Sciatic nerve (tissue), 2 donors: ENCODE measurements around the gene GRIN2A. TPM values are rescaled to one million over a fixed set of nuclear protein-coding genes. Genes with fewer than 3 reads are reported as not detected.

ENCODE experiments used
- ATAC-seq: fragments of 200-7000 bp; cut with Tn5 transposase; one replicate; pipeline ENCODE4 v1.9.1; 2020; ENCODE audit warnings: mild to moderate bottlenecking, moderate library complexity
- DNase-seq: peaks from one replicate; pipeline ENCODE4 v3.0.0-alpha.2; 2020; ENCODE audit warnings: low spot score
- intact Hi-C: fragments of 100-400 bp; cut with DNase I; formaldehyde crosslinking; loops from one replicate; pipeline ENCODE4 v1.14.2; 2022
- total RNA-seq: library from RNA; stranded (reverse); fragmentation: NEBNext Ultra II Directional; extraction: Animal tissue kit (Norgen Biotek cat#: 25700); gene quantifications from one replicate; pipeline ENCODE4 v1.2.1, GENCODE V29; 2021
- donor health status: DM: no; HTN: no; CAD: no.
- donor health status: DM: no; HTN: no; CAD: no.

Gene GRIN2A
- total RNA-seq, 1 donor from 2014 or later = 0.89 TPM

DNA sequence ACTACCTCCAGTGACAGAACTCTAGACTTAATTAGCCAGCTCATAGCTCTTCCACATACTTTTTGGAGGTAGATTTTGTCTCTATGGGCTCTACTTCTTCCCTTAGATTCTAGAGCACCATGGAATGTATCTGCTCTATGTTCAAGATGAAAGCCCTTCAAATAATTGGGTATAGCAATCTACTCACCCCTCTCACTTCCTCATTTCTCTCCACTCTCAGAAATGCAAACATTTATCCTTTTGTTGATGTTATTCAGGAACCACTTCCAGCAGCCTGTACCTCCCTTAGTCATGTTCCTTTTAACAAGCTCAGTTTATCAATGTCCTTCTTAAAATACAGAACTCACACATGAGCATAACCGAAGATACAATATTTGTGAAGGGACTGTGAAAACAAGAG lies 78.5 kb downstream of the GRIN2A start:
- DNase-seq = no peak
- no peak for ATAC-seq
- intact Hi-C loops = no loop called here

DNA sequence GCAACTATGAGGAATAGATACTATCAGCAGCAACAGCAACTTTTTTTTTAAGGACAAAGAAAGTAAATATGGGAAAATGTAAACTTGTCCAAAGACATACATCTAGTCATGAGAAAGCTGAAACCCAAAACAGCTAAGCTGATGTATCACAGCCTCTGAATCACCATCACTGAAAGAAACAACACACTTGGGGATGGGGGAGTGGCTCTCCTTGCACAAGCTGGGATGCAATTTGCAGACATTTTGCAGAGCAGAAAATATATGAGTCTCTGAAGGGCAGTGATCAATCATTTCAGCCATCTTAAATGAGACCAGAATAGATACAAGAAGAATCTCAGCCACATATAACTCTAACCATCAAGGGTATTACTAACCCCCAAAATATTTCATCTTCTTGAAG lies 79.1 kb downstream of the GRIN2A start:
- ATAC-seq (no peak), DNase-seq (no peak)
- intact Hi-C loops = no loop called here

DNA sequence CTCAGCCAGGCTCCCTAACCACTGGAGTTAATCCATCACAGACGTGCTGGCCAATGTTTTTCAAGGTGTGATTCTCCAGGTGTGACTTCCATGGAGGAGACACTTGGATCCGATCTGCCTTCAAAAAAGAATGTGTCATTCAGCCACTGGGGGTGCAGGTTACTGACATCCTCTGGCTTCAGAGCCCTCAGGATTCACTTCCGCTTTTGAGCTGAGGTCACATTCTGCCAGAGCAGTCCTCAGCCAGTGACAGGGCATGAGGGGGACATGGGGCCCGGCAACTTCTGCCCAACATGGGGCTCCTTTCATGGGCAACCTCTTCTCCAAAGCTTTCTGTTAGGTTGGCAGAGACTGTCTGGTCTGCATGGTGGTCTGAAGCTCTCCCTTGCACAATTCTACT lies 81.4 kb downstream of the GRIN2A start:
- ATAC-seq (no peak), DNase-seq (no peak)
- intact Hi-C loops = no loop called here

DNA sequence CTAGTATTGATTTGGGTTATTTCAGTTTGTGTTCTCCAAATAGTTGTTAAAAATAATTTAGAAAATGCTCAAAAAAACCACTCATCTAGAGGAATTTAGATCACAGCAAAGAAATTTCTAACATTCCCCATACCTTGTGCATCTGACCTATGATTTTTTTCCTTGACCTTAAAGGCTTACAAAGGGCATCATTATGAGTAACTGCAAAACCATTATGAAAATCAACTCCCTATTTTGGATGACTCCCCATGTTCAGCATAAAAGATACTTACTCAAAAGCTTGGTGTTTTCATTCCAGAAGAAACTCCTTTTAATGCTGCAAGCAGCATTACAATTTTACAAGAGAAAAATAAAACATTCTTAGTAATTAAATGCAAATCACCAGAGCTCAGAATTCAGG lies 83.2 kb downstream of the GRIN2A start:
- intact Hi-C loops = no loop called here
- DNase-seq (no peak), ATAC-seq (no peak)

DNA sequence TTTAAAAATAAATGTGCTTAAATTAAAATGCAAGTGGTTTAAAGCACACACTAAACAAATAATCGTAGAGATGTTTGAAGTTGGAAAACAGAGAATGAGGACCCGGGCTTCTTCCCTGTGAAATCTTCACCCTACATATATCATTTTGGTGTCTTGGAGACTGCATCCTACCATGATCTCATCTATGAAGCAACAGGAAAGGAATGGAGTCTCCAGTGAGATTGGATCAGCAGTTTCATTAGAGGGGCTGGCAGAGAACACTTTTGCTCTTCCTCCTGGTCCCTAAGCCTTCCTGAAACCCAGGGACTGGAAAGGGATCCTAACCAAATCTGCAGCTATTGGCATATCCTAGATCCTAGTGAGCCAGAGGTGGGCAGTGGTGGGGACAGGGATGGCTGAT lies 85.0 kb downstream of the GRIN2A start:
- intact Hi-C loops = no loop called here
- DNase-seq = no peak
- ATAC-seq = no peak

DNA sequence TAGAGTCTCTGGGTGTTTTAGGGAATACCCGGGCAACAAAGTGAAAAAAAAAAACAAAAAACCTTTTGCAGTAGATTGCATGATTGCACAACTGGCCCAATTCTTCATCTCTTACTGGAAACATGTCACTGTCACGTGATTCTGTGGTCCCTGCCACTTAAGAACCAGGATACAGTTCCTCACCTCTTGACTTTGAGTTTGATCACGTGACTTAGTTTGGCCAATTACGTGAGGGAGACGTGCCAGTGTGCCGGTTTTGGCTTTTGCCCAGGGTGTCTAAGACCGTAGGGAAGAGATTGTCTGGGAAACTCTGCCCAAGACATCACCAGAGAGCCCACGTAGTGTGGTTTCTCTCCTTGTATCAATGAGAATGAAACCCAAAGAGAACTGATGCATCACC lies 88.7 kb downstream of the GRIN2A start:
- no peak for ATAC-seq
- DNase-seq = no peak
- intact Hi-C loops = no loop called here

DNA sequence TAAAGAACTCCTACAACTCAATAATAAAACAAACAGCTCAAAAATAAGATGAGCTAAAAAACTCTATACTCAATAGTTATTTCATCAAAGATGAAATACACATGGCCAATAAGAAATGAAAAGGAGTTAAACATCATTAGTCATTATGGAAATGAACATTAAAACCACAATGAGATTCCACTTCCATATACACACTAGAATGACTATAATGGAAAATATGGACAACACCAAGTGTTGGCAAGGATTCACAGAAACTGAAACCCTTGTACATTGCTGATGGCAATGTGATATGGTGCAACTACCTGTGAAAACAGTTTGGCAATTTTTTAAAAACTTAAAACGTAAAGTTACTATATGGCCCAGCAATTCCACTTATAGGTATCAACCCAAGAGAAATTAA lies 91.4 kb downstream of the GRIN2A start:
- no peak for DNase-seq
- ATAC-seq = no peak
- intact Hi-C loops = no loop called here

DNA sequence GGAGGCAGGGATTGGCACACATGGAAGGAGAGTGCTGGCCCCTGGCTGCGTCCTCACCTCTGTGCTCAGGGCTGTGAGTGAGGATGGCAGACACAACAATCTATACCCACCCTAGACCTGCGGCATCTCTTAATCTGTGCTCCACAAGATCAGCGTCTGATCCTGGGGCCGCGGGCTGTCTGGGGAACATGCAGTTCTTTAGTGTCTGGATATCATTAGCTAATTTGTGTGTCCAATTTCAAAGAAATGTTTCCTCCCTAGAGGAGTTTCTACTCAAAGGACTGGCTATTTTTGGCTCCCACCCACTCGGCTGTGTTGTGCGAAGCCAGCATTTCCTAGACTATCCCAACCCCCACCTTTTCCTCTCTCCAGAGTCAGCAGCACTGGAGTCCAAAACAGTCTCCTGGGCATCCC lies 93.8 kb downstream of the GRIN2A start:
- DNase-seq = no peak
- ATAC-seq = no peak
- intact Hi-C loops = no loop called here

DNA sequence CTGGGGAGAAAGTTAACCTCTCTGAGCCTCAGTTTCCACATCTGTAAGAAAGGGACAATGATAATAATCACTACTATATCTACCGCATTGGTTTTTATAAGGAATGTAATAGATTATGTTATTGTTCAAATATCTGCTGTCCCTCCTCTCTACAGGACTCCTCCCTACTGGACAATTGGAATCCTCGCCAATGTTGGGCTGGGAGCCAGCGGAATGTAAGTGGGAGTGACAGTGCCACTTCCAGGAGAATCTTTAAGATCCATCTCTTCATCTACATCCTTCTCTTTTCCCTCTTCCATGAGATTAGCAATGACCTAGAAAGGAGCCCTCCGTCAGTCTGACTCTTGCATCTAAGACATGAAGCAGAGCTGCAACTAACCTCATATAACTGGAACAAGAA lies 95.1 kb downstream of the GRIN2A start:
- ATAC-seq = no peak
- DNase-seq = no peak
- intact Hi-C loops = no loop called here

DNA sequence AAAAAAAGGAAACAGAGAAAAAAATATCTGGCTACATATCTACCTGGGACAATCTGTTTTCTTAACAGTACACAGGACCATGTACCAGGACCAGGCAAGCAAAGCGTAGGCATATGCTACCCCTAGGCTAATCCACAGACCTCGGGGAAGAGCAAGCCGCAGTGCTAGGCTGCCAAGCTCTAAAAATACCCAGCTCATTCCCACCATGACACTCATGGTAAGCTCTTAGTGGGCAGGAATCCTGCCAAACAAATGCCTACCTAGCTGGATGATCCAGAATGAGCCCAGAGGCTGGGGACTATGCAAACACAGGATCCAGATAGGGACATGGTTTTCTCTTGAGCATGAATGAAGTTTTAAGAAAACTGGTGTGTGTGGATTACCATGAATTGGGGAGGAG lies 95.6 kb downstream of the GRIN2A start:
- intact Hi-C loops = no loop called here
- no peak for DNase-seq
- no peak for ATAC-seq

DNA sequence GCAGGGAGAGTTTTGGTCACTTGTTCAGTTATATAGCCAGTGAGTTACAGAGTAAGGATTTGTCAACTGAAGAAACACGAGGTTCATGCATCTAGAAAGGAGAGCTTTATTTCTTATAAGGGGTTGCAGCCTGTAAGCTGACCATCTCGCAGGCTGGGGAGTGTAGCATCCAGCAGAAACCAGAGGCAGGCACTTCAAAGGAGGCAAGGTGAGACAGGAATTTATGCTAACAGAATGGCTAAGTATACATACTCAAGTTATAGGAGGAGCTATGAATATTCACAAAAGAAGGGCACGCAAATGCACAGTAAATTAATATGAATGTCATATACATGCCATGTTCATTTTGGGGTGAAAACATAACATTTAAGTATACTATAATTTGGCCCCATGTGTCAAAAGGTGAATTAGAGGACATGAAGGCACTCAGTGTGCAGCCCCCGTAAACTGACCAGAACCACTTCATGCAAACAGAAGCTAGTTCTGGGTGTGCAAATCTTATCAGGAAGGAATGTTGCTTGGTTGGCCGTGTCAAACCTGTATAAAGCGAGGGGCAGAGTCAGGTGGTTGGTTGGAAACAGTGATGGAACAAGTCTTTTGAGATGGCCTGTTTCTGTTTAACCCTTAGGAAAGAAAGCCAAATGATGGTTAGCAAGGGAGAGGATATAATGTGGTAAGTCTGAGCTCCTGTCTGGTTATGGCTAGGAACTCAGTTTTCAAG lies 97.0 kb downstream of the GRIN2A start:
- DNase-seq (no peak), ATAC-seq (no peak)
- intact Hi-C loops = no loop called here

DNA sequence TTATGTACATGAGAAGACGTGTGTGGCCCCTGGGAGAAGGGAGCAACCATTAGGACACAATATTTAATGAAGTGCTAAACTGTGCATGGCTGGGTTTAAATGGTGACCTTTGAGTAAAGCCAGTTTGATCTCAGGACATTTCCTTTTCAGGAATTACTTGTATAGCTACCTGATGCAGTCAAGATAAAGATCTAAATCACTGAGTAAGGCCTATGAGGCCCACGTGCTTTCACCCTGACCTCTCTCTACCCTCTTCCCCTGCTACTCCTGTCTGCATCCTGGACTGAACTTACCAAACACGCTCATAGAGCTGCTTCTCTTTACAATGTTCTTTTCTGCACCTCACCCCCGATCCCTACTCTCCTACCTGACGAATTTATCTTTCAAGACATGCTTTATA lies 98.9 kb downstream of the GRIN2A start:
- DNase-seq (no peak), ATAC-seq (no peak)
- intact Hi-C loops = no loop called here

DNA sequence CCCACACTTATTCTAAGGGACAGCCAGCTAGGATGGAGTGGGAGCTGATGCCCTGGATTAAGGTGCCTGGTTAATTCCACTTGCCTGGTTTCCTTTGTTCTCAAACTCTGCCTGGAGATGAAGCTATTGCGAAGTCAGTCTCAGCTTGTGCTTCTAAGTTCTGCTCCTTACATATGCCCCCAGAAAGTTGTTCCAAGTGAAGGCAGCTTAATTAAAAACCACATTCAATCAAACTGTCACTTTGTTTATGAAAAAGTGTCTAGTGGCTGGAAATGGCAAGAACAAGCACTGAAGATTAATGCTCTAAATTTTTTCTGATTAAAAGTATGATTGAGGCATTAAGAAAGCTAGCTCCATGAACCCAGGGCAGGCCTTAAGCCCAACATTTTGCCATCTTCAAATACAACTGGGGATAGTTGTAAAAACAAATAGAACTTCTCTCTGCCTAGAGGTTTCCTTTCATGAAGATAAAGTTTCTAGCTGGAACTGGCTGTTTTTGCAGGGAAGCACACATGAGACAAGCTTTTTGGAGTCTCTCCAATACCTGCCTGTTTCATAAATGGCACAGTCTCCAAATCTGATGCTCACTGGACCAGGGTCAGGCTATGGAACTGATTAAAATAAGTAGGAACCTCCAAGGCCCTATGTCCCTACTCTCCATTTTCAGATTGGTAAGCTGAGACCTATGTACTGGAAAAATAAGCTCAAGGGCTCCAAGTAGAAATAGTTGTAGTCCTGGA lies 100.9 kb downstream of the GRIN2A start:
- DNase-seq (no peak), ATAC-seq (no peak)
- intact Hi-C loops = no loop called here

DNA sequence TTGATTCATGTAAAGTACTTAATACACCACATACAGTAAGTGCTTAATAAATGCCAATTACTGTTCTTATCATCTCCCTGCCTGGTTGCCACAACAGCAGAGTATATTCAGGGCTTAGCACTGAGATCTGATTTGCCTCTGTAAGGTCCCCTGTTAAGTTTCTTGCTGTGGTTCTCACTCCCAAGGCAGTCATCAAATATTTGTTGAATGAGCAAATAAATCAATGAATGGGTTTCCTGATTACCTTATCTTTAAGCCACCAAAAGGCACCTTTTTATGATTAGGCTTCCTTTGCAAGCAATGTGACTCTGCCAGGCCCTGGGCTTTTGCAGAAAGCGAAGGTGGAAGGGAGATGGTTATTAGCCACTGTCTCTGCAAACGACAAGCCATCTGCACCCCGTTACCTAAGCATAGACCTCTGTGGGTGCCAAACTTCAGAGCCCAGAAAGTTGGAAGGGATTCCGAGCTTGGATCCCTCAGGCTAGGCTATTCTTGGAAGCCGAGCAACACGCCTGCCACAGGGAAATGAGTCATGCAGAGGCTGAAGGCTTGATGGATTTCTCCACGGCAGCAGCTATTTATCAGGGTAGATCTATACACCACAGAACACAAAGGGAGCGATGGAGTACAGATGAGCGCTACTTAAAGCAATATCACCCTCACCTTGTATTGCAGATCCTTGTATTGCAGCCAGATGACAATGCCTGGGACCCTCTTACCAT lies 102.0 kb downstream of the GRIN2A start:
- DNase-seq (no peak), ATAC-seq (peak; percentile 62)
- intact Hi-C loops = no loop called here

DNA sequence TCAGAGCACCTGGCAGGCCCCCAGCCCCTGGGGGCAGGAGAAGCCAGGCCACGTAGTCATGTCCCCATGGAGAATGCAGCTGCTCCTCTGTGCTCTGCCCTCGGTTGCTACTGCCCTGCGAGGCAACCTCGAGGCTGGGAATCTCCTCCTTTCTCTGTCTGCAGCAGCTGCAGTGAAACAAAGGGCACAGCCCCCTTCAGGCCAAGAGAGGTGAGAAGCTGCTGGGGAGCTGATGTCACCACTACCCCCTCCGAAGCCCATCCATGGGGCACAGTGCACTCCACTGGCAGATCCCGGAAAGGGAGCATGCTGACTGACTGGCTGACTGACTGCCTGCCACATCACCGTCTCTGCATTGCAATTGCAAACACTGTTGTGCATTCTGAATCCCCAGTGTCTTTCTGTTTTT lies 103.7 kb downstream of the GRIN2A start:
- ATAC-seq = no peak
- no peak for DNase-seq
- intact Hi-C loops = no loop called here

DNA sequence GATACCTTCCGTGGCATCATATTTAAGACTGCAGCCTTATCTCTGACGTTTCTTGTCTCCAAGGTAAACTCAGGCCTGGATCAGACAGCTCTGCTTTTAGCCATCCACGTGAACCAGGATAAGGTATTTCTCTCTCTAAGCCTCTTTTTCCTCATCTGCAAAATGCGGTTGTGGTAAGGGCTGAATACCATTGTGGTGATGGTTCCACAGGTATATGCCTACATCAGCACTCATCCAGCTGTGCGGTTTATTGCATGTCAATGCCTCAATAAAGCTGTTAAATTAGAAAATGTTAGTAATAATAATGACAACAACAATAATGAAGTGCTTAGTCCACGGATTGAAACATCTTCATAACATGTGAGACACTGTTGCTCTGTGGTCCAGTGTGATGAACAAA lies 104.4 kb downstream of the GRIN2A start:
- DNase-seq = no peak
- ATAC-seq = no peak
- intact Hi-C loops = no loop called here

DNA sequence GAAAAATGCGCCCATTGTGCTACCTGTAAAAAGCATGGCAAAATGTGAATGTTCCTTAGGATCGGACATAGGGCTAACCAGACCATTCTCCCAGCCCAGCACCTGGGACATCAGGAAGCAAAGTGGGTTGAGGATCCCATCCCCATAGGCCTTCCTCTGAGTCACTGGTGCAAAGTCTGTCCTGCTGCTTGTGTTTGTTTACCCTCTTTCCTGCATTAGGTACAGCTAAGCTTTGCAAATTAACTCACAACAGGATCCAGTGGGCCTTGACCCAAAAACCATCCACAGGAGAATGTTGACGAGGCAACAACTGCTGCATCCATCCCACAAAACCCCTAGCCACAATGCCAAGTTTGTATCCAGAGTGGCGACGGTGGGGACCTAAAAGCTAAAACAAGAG lies 106.2 kb downstream of the GRIN2A start:
- no peak for ATAC-seq
- intact Hi-C loops = no loop called here

DNA sequence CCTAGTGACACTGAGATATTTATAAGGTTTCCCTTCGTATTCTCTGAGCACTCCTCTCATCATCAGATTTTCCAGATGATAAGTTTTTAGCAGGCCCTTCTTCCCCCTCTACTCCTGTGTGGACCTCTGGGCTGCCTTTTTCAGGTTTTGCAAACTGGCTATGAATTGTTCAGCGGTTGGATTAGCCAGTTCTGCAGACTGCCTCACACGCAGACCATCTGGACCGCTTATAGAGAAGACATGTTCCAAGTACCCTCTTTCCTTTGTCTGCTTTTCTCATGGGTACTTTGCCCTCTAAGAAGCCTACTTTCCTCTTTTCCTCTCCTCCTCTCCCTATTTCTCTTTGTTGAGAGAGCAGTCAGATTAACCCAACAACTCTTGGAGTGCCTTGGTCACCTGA lies 111.6 kb downstream of the GRIN2A start:
- intact Hi-C loops = no loop called here
- DNase-seq (no peak), ATAC-seq (no peak)

More for the DNA sequence above, 106.2 kb downstream of the GRIN2A start:
- DNase-seq = no peak

DNA sequence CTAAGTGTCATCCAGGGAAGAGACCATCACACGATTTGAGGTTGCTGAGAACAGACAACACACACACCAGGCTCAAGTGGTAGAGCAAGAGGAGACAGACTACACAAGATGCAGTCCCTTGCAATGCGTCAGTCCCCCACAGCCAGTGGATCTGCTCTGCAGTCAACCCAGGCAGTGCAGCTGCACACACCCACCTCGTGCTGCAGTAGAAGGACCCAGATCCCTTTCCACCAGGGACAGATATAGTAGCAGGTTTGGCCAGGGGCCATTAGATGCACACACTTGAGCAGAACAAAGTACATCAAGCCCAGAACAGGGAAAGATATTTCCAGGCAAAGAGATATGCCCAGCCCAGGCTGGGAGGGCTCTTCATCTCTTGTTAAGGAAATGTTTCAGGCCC lies 112.9 kb downstream of the GRIN2A start:
- intact Hi-C loops = no loop called here
- DNase-seq = no peak
- no peak for ATAC-seq

DNA sequence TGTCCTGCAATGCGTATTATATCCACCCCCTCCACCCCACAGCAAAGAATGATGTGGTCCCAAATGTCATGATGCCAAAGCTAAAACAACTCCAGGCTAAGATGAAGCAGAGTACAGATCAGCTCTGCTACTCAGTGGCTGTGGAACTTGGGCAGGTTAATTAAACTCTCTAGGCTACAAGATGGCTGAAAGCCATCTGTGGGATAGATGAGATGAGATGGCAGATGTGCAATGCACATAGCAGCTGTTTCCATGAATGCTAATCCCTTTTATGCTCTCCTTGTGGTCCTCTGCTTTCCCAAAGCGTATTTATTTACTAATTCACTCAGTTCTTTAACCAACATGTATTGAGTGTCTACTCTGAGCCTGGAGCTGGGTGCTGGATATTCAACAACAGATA lies 114.4 kb downstream of the GRIN2A start:
- intact Hi-C loops = no loop called here

More for the DNA sequence above, 114.4 kb downstream of the GRIN2A start:
- DNase-seq (no peak), ATAC-seq (no peak)
